ENCODE data around the gene PLA2G2C.

GRCh38 chr1:20192871-20193411, 6.6 kb upstream of the PLA2G2C start:
- no peak for TF ChIP-seq CTCF (IDR thresholded peaks at IDR 0.05)
- no peak for TF ChIP-seq POLR2A (IDR thresholded peaks at IDR 0.05)
